VCaP (cell line): ENCODE measurements around the gene MEIOSIN.
"Not testable (repeated sequence)": the region's sequence is repeated elsewhere in the genome, so short reads cannot be mapped to it uniquely, and the experiment has no call there.

Experiments used
- H3K27ac ChIP-seq: fragments of 450-650 bp; 2 replicates; pipeline ENCODE4 v1.5.1; 2017
- CTCF ChIP-seq: fragments of 450-650 bp; conservative IDR thresholded peaks from 2 replicates; pipeline ENCODE4 v1.5.1; 2017; ENCODE audit warnings: mild to moderate bottlenecking, moderate library complexity

MEIOSIN gene

GRCh38 chr19:45730368-45731288 lies 2.6 kb upstream of the MEIOSIN start, which contains the start of gene FBXO46:
Gene FBXO46 (minus strand): TSS chr19:45730896. CDS start chr19:45713495, 17,401 bp downstream.
- peak; percentile 44; the same call in 1 of the 2 replicates for TF ChIP-seq CTCF
- H3K27ac ChIP-seq = peak within 1 kb of the TSS; percentile 77

GRCh38 chr19:45739498-45740439 lies 6.5 kb downstream of the MEIOSIN start:
- no peak for TF ChIP-seq CTCF

DNA sequence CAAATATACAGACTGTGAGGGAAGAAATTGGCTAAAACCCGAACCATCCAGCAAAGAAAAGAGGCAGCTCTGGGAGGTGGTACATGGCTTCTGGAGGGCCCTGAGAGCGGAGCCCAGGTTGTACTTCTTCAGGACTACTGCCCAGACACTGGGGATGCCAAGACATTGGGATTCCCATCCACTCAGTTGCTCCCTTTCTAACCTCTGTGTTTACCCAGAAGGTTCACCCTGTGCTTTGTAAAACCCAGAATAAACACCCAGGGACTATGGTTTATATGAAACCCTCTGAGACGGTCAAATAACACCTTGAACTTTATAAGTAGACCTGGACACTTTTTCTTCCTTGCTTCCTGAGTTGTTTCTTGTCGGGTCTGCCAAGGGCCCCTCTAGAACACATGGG lies 9.7 kb downstream of the MEIOSIN start:
- H3K27ac ChIP-seq = peak overlapping the region; percentile 77
- TF ChIP-seq CTCF = no peak

More at GRCh38 chr19:45739498-45740439, 6.5 kb downstream of the MEIOSIN start:
- no peak overlapping the region for H3K27ac ChIP-seq

- no peak for TF ChIP-seq CTCF
- no peak overlapping the region for H3K27ac ChIP-seq
Measured at GRCh38 chr19:45745606-45746005, 12.4 kb downstream of the MEIOSIN start.

GRCh38 chr19:45746866-45747265 lies 13.6 kb downstream of the MEIOSIN start:
- TF ChIP-seq CTCF = no peak
- no peak overlapping the region for H3K27ac ChIP-seq

DNA sequence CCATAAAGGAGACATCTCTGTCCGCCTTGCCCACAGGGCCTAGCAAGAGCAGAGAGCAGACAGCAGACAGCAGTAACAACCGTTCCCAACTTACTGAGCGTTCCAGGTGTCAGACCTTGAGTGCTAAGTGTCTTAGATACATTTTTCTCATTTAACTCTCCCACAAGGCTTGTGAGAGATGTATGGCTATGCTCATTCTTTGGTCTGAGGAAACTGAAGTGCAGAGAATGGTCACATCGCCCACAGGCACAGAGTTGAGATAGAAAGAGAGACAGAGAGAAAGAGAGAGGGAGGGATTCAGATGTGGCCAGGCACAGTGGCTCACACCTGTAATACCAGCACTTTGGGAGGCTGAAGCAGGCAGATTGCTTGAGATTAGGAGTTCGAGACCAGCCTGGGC lies 14.3 kb downstream of the MEIOSIN start:
- TF ChIP-seq CTCF = no peak
- H3K27ac ChIP-seq = no peak overlapping the region

- not testable (repeated sequence) for H3K27ac ChIP-seq
Measured at GRCh38 chr19:45751483-45751882, 18.2 kb downstream of the MEIOSIN start.
